Tibial artery (tissue), 4 donors: Measurements from ENCODE around the gene CD80.

ENCODE experiments used
- DNase-seq, 2 donors: peaks; one replicate each; pipeline ENCODE4 v3.0.0-alpha.2; 2019
- H3K27ac ChIP-seq, 2 donors: fragments of 200-600 bp; sonication (generic) in 1 of 2; 1 replicate in 1 of 2; 2 replicates in 1 of 2; pipeline ENCODE4 v1.5.1; 2018 to 2019; ENCODE audit warnings: mild to moderate bottlenecking in 1 of 2
- H3K27me3 ChIP-seq, 2 donors: fragments of 200-600 bp; sonication (generic) in 1 of 2; one replicate each; pipeline versions ENCODE4 v1.5.1 to v1.6.0; 2016 to 2019
- H3K36me3 ChIP-seq, 3 donors: fragments of 200-600 bp; sonication (generic) in 2 of 3; one replicate each; pipeline ENCODE4 v1.5.1; 2016 to 2019; ENCODE audit warnings: mild to moderate bottlenecking in 2 of 3
- H3K4me1 ChIP-seq, 4 donors: fragments of 200-600 bp; sonication (generic) in 2 of 4; 1 replicate in 3 of 4; 2 replicates in 1 of 4; pipeline ENCODE4 v1.5.1; 2016 to 2019
- H3K4me3 ChIP-seq, 2 donors: fragments of 200-600 bp; sonication (generic) in 1 of 2; 1 replicate in 1 of 2; 2 replicates in 1 of 2; pipeline ENCODE4 v1.5.1; 2018 to 2019; ENCODE audit warnings: mild to moderate bottlenecking in 2 of 2
- H3K9me3 ChIP-seq, 3 donors: fragments of 200-600 bp; sonication (generic) in 1 of 3; one replicate each; pipeline ENCODE4 v1.5.1; 2016 to 2019
- CTCF ChIP-seq, 2 experiments: fragments of 200-600 bp in 1 of 2; fragments of 450-650 bp in 1 of 2; IDR thresholded peaks; one replicate each; pipeline ENCODE4 v1.5.1; 2017 to 2019; ENCODE audit warnings: antibody characterized with exemption in 2 of 2, mild to moderate bottlenecking in 1 of 2, moderate library complexity in 1 of 2
- intact Hi-C: fragments of 100-400 bp; cut with DNase I; formaldehyde crosslinking; loops from one replicate; pipeline ENCODE4 v1.15.0; 2023; ENCODE audit warnings: low total_unique reads

Gene CD80

GRCh38 chr3:119558626-119559317 is 642 bp downstream of the CD80 start:
- Histone ChIP-seq H3K4me3 (no peak overlapping the region), H3K27ac (no peak overlapping the region), H3K4me1 (no peaks in the 10 kb centered on the region), H3K9me3 (no peaks in the 10 kb centered on the region), H3K36me3 (no peaks in the 10 kb centered on the region), H3K27me3 (no peaks in the 10 kb centered on the region)
- no peak for DNase-seq
- no peak for TF ChIP-seq CTCF (IDR thresholded peaks at IDR 0.05)
- intact Hi-C loops = no loop called here

GRCh38 chr3:119557877-119558269 is 1.5 kb downstream of the CD80 start:
- Histone ChIP-seq H3K36me3 (no peaks in the 10 kb centered on the region), H3K9me3 (no peaks in the 10 kb centered on the region), H3K27me3 (no peaks in the 10 kb centered on the region), H3K4me3 (no peak overlapping the region), H3K27ac (no peak overlapping the region), H3K4me1 (no peaks in the 10 kb centered on the region)
- DNase-seq = no peak
- no peak for TF ChIP-seq CTCF (IDR thresholded peaks at IDR 0.05)
- intact Hi-C loops = no loop called here

- no peak for DNase-seq
- Histone ChIP-seq H3K4me3 (no peak overlapping the region), H3K27ac (no peak overlapping the region), H3K27me3 (no peaks in the 10 kb centered on the region), H3K36me3 (no peaks in the 10 kb centered on the region), H3K9me3 (no peaks in the 10 kb centered on the region), H3K4me1 (no peaks in the 10 kb centered on the region)
- intact Hi-C loops = no loop called here
- no peak for TF ChIP-seq CTCF (IDR thresholded peaks at IDR 0.05)
Measured at GRCh38 chr3:119557192-119557876, 2.1 kb downstream of the CD80 start.

GRCh38 chr3:119555929-119556328 is 3.5 kb downstream of the CD80 start:
- H3K9me3 ChIP-seq = no peaks in the 10 kb centered on the region
- H3K4me1 ChIP-seq = no peaks in the 10 kb centered on the region
- intact Hi-C loops = no loop called here
- no peak for DNase-seq
- no peak overlapping the region for H3K27ac ChIP-seq
- H3K27me3 ChIP-seq = no peaks in the 10 kb centered on the region
- H3K4me3 ChIP-seq = no peak overlapping the region
- H3K36me3 ChIP-seq = no peaks in the 10 kb centered on the region
- TF ChIP-seq CTCF (IDR thresholded peaks at IDR 0.05) = no peak

- no peaks in the 10 kb centered on the region for H3K36me3 ChIP-seq
- H3K4me3 ChIP-seq = no peak overlapping the region
- no peak for DNase-seq
- H3K4me1 ChIP-seq = no peaks in the 10 kb centered on the region
- no peak for TF ChIP-seq CTCF (IDR thresholded peaks at IDR 0.05)
- H3K27ac ChIP-seq = no peak overlapping the region
- no peaks in the 10 kb centered on the region for H3K27me3 ChIP-seq
- H3K9me3 ChIP-seq = no peaks in the 10 kb centered on the region
- intact Hi-C loops = no loop called here
Measured at GRCh38 chr3:119555309-119555735, 4.1 kb downstream of the CD80 start.
